Stimulated activated CD4-positive, alpha-beta T cell treated with anti-CD3 and anti-CD28 coated beads, Interleukin-15, amount 100 ng/mL, for 48 hours (primary cell): ENCODE results near the gene TRIM33.
"Not testable (repeated sequence)": the region's sequence is repeated elsewhere in the genome, so short reads cannot be mapped to it uniquely, and the experiment has no call there.

Source experiments
- DNase-seq, 2 donors: peaks; one replicate each; pipeline ENCODE4 v3.0.0-alpha.2; 2020; ENCODE audit warnings: low read depth in 2 of 2

The TRIM33 gene

DNA sequence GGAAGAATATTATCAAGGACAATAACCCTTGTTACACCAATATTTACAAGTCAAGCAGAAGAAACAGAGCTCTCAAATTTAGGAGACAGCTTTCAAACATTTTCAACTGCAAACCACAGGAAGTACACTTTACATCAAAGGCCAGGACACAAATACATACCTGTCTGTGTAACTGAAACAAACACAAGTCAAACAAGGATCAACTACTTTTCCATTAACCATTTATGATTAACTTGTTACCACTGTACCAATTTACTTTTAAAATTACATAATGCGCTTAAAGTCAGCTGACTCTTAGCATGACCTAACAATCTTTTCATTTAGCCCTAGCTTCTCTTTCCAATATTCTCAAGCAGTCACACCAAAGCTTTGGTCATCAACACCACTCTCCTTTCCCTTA, 43.5 kb downstream of the TRIM33 start:
- no peak for DNase-seq

DNA sequence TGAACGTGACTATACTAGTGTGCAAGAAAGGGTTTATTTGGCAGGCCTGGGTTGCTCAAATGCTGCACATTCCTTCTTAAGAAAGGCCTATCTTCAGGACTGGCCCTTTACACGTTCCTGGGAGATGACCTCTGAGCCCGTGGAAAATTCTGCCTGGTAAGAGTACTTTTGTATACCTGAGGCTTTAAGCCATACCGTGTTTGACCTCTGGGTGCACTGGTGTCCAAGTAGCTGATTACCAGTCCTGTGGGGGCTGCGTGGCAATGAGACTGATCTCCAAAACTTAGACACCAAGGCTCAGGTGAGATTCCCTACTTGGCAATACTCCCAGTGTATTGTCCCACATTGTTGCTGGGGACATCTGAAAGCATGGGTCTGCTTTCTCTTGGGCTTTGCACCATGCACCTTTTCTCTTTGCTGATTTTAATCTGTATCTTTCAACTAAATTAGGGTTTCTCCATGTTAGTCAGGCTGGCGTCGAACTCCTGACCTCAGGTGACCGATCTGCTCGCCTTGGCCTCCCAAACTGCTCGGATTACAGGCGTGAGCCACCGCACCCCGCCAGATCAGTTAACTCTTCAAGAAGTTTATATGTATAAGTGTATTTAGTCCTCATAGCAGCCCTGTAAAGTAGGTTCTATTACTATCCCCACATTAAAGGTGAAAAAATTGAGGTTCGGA, 44.5 kb downstream of the TRIM33 start:
- no peak for DNase-seq

- DNase-seq = no peak
Observed at GRCh38 chr1:114462963-114463362, 48.0 kb downstream of the TRIM33 start.

DNA sequence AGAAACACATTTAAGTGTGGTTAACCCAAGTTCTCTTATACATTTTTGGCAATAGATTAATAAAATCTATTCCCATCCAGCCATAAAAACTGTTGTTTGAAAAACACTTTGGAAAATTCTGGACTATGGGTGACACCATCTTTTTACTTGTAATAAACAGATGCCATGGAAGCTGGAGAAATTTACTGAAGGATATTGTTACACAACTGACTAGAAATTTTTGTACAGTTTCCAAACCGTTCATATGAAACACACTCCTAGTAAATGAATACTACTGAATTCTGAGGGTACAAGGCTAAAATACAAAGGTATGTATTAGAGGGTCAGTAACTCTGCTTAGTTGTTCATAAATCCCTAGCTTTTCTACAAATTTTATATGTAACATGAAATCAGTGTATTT, 48.7 kb downstream of the TRIM33 start:
- DNase-seq = no peak

DNA sequence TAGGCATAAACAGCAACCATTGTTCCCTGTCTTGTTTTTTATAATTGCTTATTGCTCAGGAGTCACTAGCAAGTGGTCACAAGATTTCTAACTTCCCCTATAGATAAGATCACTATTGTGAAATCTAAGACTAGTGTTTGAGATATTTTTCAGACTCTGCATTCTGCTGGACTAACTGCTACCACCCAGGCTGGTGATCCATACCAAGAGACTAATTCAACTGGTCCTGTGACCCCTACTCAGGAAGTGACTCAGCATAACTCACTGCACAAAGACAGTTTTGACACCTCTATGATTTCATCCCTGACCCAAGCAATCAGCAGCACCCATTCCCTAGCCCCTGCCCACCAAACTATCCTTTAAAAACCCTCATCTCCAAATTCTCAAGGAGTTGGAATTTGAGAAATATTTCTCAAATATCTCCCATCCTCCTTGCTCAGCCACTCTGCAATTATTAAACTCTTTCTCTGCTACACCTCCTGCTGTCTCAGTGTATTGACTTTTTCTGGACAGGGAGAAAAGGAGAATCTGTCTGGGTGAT, 52.7 kb downstream of the TRIM33 start:
- no peak for DNase-seq

- DNase-seq = no peak
Observed at GRCh38 chr1:114457675-114458236, 53.2 kb downstream of the TRIM33 start.

GRCh38 chr1:114456586-114456985, 54.4 kb downstream of the TRIM33 start:
- no peak for DNase-seq

- no peak for DNase-seq
Observed at GRCh38 chr1:114455102-114455785, 55.8 kb downstream of the TRIM33 start.

DNA sequence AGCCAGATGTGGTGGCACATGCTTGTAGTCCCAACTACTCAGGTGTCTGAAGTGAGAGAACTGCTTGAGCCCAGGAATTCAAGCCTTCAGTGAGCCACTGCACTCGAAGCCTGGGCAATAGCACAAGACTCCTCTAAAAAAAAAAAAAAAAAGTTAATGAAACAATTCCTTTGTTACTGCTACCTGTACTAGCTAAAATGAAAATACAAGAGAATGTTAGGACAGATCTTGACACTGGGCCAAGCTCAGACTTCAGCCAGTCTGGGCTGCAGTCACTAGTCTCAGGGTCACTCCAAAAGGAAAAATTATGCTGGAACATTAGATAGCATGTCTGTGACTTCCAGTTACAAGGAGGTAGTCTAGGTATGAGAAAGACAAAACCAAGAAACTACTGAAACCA, 56.5 kb downstream of the TRIM33 start:
- DNase-seq = no peak

DNA sequence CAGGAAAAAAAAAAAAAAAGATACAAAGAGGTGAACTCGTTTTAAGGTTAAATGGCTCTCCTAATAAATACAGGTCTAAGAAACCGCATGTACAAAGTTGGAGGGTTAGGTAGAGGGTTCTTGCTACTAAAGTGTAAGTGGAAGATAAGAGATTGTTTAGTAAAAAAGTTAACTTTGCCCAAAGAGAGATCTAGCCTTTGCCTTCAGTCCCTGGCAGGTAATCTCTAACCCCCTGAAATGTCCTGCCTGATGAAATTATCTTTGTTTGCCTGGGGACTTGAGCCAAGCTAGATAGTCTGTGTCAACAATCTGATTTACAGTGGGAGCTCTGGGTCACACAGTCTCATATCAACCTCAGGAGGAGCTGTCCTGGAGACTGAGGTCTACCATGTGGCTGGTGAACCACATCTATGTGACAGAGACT, 57.6 kb downstream of the TRIM33 start:
- no peak for DNase-seq

GRCh38 chr1:114448370-114449036, 62.5 kb downstream of the TRIM33 start:
- no peak for DNase-seq

GRCh38 chr1:114446198-114446597, 64.8 kb downstream of the TRIM33 start:
- DNase-seq = no peak

DNA sequence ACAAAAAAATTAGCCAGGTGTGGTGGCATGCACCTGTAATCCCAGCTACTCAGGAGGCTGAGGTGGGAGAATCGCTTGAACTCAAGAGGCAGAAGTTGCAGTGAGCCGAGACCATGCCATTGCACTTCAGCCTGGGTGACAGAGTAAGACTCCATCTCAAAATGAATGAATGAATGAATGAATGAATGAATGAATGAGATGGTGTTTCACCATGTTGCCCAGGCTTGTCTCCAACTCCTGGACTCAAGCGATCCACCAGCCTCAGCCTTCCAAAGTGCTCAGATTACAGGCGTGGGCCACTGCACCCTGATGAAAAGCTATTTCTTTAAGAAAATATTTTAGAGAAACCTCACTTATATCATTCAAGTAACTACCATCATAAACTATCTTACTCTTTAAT, 67.8 kb downstream of the TRIM33 start:
- not testable (repeated sequence) for DNase-seq

GRCh38 chr1:114441332-114441731, 69.7 kb downstream of the TRIM33 start:
- DNase-seq = no peak

DNA sequence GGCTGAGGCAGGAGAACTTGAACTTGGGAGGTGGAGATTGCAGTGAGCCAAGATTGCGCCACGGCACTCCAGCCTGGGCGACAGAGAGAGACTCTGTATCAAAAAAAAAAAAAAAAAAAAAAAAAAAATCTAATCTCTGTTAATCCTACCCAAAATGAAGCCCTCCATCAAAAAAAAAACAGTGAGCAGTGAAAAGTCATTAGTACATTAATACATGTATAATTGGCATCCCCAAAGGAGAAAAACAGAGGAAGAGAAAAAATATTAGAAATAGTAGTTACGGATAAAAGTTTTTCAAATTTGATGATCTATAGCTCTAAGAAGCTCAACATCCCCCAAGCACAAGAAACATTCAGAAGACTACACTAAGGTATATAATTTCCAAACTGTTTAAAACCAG, 71.6 kb downstream of the TRIM33 start:
- DNase-seq = no peak

DNA sequence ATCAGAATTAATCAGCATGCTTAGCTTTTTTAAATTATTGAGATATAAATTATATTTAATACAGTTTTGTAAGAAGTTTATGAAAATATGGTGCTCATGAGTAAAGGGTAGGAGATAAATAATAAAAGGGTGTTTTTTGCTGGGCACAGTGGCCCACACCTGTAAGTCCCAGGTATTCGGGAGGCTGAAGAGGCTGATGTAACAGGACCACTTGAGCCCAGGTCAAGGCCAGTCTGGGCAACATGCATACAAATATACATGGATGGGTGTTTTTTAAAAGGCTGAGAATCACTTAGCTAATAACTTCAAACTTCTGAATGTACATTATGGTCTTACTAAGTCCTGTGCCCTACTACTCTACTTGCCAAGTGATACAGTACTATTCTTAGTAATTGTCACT, 73.2 kb downstream of the TRIM33 start:
- DNase-seq = no peak

DNA sequence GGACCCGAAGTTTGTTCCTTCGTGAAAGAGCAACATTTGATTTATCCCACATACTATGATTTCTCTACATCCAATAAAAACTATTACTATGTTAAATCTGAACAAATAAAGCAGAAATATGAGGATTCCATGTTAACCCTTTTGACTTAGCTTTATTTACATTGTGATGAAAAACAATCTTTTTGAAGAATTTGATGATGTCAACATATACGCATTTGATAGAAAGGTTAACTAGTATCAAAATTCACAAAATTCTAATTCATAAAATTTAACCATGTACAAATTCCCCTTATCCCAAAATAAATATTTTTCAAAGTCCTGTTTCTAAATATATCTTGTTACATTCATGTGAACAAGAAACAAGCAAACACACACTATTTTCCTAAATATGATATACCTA, 74.2 kb downstream of the TRIM33 start:
- DNase-seq = no peak

- DNase-seq = no peak
Observed at GRCh38 chr1:114435088-114435715, 75.8 kb downstream of the TRIM33 start.

DNA sequence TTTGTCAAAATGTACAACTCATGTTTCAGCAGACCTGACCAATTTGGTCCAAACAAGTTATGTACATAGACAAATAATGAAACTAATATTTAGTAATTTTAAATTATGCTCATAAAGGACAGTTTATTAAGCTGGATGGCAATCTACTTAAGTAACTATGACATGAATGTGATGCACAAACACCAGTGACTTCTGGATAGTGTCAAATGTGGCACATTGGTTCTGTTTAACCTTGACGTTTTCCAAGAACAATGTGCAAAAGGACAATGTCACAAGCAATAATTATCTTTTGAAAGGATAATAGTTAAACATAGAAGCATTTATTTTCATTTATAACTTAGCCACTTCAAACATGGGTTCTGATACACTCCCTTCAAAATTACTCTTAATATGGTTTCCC, 80.0 kb downstream of the TRIM33 start:
- no peak for DNase-seq

GRCh38 chr1:114428083-114428754, 82.8 kb downstream of the TRIM33 start:
- DNase-seq = no peak

DNA sequence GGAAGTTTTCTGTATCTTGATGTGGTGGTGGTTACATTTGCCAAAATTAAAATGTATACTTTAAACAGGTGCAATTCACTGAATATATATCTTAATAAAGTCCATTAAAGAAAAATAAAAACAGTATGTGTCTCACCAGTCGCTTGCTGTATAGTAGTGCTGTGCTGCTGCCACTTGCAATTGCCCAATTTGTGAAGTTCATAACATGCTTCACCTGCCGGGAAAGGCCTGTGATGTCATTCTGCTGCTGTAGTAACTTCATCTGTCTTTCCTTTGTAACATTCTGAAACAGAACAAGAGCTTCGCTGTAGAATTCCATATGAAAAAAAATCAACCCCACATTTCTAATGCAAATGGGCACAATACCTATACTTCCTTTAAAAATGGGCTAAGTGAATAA, 83.4 kb downstream of the TRIM33 start:
- DNase-seq = no peak
